Measurements from ENCODE around the gene FAM241A.

DNA sequence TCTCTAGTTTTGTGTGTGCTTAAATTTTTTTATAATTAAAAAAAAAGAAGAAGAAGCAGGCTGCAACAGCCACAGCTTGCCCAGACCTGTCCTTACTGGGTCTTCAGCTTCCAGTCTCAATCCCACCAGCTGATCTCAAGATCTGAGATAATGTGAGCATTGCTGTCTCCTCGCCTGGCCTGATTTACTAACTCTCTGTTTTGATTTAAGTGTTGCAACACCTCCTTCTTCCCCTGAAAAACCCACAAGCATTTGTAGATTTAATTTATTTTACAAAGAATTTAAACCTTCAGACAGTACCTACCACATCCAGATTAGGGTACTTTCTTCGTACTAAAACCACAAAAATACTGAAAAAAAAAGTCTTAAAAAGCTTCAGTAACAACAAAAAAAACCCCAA lies 38.0 kb downstream of the FAM241A start:
- TF ChIP-seq CTCF (IDR thresholded peaks at IDR 0.05; ENCODE audit: insufficient read depth, low read length): no peak
- TF ChIP-seq POLR2AphosphoS5 (IDR thresholded peaks at IDR 0.05; ENCODE audit: low read depth): no peak
- no peak for TF ChIP-seq GABPA (IDR thresholded peaks at IDR 0.05; ENCODE audit: low read depth)
- TF ChIP-seq REST (IDR thresholded peaks at IDR 0.05; ENCODE audit: insufficient replicate concordance, low read depth): no peak
